Measurements from ENCODE around the gene TNFRSF4.

- TF ChIP-seq CTCF (IDR thresholded peaks at IDR 0.05; ENCODE audit: low read depth, low read length) (no peak), POLR2A (IDR thresholded peaks at IDR 0.05; ENCODE audit: extremely low read depth, insufficient read length) (no peak), MAX (IDR thresholded peaks at IDR 0.05; ENCODE audit: low read depth, low read length) (no peak), MYC (IDR thresholded peaks at IDR 0.05; ENCODE audit: low read depth, low read length) (no peak)
These were observed 14.8 kb upstream of the TNFRSF4 start for GRCh38 chr1:1228596-1229321.

All from NB4 (cell line).